Osteocyte (in vitro differentiated cells): Measurements from ENCODE around the gene APBB2. TPM values are rescaled to one million over a fixed set of nuclear protein-coding genes. Genes with fewer than 3 reads are reported as not detected.
"Not testable (repeated sequence)": the region's sequence is repeated elsewhere in the genome, so short reads cannot be mapped to it uniquely, and the experiment has no call there.

Source experiments
- DNase-seq: peaks from one replicate; pipeline ENCODE4 v3.0.0; 2021; ENCODE audit warnings: mixed read lengths; ENCODE audit not compliant: unreplicated experiment; ENCODE audit errors: extremely low spot score
- H3K27ac Mint-ChIP-seq: one replicate; pipeline ENCODE4 v1.8.0; 2021; ENCODE audit warnings: mild to moderate bottlenecking, mixed read lengths; ENCODE audit not compliant: unreplicated experiment
- H3K27me3 Mint-ChIP-seq: one replicate; pipeline ENCODE4 v1.8.0; 2021; ENCODE audit warnings: mixed read lengths; ENCODE audit not compliant: unreplicated experiment
- H3K36me3 Mint-ChIP-seq: one replicate; pipeline ENCODE4 v1.8.0; 2021; ENCODE audit warnings: mixed read lengths; ENCODE audit not compliant: unreplicated experiment
- H3K4me1 Mint-ChIP-seq: one replicate; pipeline ENCODE4 v1.8.0; 2021; ENCODE audit warnings: mixed read lengths; ENCODE audit not compliant: unreplicated experiment
- H3K4me3 Mint-ChIP-seq: one replicate; pipeline ENCODE4 v1.8.0; 2021; ENCODE audit warnings: mild to moderate bottlenecking, moderate library complexity, mixed read lengths; ENCODE audit not compliant: unreplicated experiment
- H3K9me3 Mint-ChIP-seq: one replicate; pipeline ENCODE4 v1.8.0; 2021; ENCODE audit warnings: mixed read lengths; ENCODE audit not compliant: unreplicated experiment
- CTCF ChIP-seq: fragments of 200-600 bp; sonication (generic); IDR thresholded peaks from 2 replicates; pipeline ENCODE4 v1.5.0; 2021; ENCODE audit warnings: antibody characterized with exemption, mild to moderate bottlenecking, moderate library complexity
- total RNA-seq: library from RNA; stranded (reverse); gene quantifications from 2 replicates; pipeline ENCODE4 v1.2.1, GENCODE V29; 2021

APBB2 gene
- total RNA-seq, 1 donor from 2014 or later: 56.2 TPM

GRCh38 chr4:41061482-41062185 lies 152.7 kb downstream of the APBB2 start:
- DNase-seq: no peak
- Mint-ChIP-seq H3K27ac (peak overlapping the region; percentile 66), H3K36me3 (peaks cover 5% of the 10 kb centered on the region)

GRCh38 chr4:41060352-41061334 lies 153.7 kb downstream of the APBB2 start:
- H3K4me3 Mint-ChIP-seq: no peak overlapping the region
- H3K9me3 Mint-ChIP-seq: no peaks in the 10 kb centered on the region
- H3K27ac Mint-ChIP-seq: peak overlapping the region; percentile 66
- H3K4me1 Mint-ChIP-seq: peaks cover 61% of the 10 kb centered on the region
- no peaks in the 10 kb centered on the region for H3K27me3 Mint-ChIP-seq
- H3K36me3 Mint-ChIP-seq: peaks cover 5% of the 10 kb centered on the region
- TF ChIP-seq CTCF: no peak
- no peak for DNase-seq

More at GRCh38 chr4:41061482-41062185, 152.7 kb downstream of the APBB2 start:
- TF ChIP-seq CTCF: peak; percentile 10
- H3K4me1 Mint-ChIP-seq: peaks cover 60% of the 10 kb centered on the region
- no peaks in the 10 kb centered on the region for H3K9me3 Mint-ChIP-seq
- no peak overlapping the region for H3K4me3 Mint-ChIP-seq
- no peaks in the 10 kb centered on the region for H3K27me3 Mint-ChIP-seq

GRCh38 chr4:41059411-41059810 lies 154.9 kb downstream of the APBB2 start:
- peaks cover 51% of the 10 kb centered on the region for H3K4me1 Mint-ChIP-seq
- not testable (repeated sequence) for H3K27ac Mint-ChIP-seq, H3K4me3 Mint-ChIP-seq, H3K9me3 Mint-ChIP-seq, H3K27me3 Mint-ChIP-seq, DNase-seq, H3K36me3 Mint-ChIP-seq

- Mint-ChIP-seq H3K36me3 (peaks cover 5% of the 10 kb centered on the region), H3K27ac (no peak overlapping the region), H3K4me1 (peaks cover 46% of the 10 kb centered on the region), H3K9me3 (no peaks in the 10 kb centered on the region), H3K27me3 (no peaks in the 10 kb centered on the region), H3K4me3 (no peak overlapping the region)
- TF ChIP-seq CTCF: no peak
- DNase-seq: no peak
Measured at GRCh38 chr4:41058426-41058825, 155.9 kb downstream of the APBB2 start.

GRCh38 chr4:41057467-41057866 lies 156.9 kb downstream of the APBB2 start:
- Mint-ChIP-seq H3K4me1 (peaks cover 43% of the 10 kb centered on the region), H3K4me3 (no peak overlapping the region), H3K27me3 (no peaks in the 10 kb centered on the region), H3K36me3 (peaks cover 5% of the 10 kb centered on the region), H3K9me3 (no peaks in the 10 kb centered on the region), H3K27ac (peak overlapping the region; percentile 72)
- DNase-seq: no peak
- no peak for TF ChIP-seq CTCF
